Ramos (cell line): ENCODE measurements around the gene LNX2.

Experiments
- in situ Hi-C: fragments of 300-500 bp; cut with MboI; formaldehyde crosslinking; loops from one replicate; pipeline ENCODE4 v1.14.3; 2022; ENCODE audit warnings: low sequenced_read_pairs; ENCODE audit not compliant: unreplicated experiment

The LNX2 gene

DNA sequence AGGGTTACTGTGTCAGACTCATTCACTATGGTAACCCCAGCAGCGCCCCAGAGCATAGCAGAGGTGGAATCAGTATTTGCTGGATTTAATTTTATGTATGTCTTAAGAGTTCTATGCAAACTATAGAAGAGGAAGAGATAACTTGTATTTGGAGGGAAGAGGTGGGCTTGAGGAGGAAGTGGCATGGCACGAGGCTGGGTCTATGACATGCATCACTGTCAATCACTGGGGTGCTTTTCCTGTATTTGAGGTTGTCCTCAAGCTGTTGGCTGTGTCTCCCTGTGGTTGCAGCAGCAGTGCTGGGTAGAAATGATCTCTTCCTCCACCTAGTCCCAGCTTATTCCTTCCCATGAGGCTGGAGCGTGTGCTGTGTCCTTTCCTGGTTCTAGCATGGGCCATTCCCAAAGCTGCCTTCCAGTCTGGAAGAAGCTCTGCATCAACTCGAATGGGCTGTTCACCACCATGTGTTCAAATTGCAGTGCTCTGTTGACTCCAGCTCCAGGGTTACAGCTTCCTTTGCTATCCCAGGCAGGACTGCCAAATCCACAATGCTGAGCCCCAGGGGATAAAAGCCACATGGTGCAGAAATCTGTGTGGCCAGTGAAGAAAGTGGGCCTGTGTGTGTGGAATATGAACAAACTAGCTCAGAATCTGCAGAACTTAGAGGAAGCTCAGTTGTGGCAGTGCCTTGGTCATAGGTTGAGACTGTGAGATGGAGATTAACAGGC, 96.8 kb downstream of the LNX2 start:
- in situ Hi-C loops, result no loop called here

DNA sequence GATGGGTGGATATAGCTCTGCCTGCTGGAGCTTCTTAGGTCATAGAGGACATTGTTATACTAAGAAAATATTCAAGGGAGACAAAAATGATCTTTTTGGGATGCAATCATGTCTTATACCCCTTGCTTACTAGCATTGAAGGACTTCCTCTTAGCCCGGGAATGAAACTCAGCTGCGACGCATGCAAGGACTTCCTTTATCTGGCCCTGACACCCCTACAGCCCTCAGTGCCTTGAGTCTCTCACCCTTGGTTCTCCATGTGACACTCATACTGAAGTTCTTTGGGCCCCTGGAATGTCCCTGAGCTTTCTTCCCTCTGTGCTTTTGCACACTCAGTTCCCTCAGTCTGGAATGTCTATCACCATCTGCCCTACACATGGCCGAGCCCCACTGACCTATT, 97.5 kb downstream of the LNX2 start:
- in situ Hi-C loops, result no loop called here

DNA sequence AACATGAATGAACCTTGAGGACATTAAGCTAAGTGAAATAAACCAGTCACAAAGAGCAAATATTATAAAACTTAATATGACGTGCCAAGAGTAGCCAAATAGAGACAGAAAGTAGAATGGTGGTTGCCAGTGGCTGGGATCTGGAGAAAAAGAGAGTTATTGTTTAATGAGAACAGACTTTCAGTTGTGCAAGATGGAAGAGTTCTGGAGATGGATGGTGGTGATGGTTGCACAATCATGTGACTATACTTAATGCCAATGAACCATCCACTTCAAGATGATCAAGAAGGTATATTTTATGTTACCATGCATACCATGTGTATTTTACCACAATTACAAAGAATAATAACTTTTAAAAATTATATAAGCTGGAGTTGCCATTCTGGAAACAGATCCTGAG, 104.2 kb downstream of the LNX2 start:
- in situ Hi-C loops, result no loop called here

DNA sequence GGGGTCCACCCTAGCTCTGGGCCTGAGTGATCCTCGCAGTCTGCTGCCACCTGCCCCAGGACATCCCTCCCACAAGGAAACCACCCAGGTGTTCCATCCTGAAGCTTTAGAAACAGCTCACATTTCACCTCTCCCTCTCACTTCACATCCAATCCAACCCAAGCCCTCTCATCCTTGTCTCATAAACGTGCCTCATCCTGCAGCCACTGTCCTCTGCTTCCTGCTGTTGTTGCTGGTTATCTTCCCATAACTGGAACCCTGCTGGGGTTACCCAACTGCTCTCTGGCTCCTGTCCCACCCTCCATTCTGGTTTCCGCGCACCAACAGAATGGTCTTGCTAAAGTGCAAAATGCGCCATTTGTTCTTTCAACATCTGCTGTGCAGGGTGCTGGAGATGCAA, 110.2 kb downstream of the LNX2 start:
- in situ Hi-C loops, result no loop called here

DNA sequence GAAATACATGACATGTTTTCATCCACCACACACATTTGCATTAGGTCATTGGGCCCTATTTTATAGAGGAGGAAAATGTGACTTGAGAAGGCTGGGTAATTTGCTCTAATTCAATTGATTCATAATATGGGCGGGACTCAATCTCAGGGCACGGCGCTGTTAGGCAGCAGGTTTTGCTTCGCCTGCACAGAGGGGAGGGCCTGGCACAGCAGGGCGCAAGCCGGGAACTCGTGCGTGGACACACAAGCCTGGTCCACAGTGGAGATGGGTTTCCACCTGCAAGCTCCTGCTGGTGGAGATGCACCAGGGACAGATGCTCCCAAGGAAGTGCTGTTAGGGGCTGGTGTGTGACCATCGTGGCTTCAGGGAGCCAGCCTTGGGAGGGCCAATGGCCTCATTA, 111.5 kb downstream of the LNX2 start:
- in situ Hi-C loops, result no loop called here

DNA sequence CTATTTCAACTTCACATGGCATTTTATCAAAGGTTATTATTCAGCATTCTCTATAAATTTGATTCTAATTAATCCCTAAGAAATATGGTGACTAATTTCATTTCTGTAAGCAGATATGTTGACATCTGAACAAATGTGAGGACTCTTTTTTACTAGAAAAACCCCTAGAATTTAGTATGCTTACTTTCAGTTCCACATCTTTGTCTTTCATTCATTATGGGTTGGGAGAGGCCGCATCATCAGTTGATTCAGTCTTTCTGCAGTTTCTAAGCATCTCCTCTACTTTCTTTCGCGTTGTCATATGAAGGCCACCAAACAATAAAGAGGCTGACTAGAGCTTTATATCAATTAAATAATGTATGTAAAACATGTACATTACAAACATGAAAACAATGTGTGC, 114.5 kb downstream of the LNX2 start:
- in situ Hi-C loops, result no loop called here

DNA sequence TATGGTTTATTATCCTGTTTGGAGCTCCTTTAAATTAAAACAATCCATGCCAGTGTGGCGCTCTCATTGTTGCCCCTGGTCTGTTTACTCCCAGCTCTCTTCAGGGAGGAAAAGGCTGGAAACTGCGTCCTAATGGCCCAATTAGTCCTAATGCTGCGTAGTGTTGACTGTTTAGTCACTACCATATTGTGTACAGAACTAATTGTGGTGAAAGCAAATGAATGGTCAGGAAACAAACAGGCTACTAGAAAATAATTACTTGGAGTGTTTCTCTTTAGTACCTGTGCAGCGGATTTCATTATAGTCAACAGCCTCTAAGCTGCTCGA, 115.5 kb downstream of the LNX2 start:
- in situ Hi-C loops, result no loop called here

DNA sequence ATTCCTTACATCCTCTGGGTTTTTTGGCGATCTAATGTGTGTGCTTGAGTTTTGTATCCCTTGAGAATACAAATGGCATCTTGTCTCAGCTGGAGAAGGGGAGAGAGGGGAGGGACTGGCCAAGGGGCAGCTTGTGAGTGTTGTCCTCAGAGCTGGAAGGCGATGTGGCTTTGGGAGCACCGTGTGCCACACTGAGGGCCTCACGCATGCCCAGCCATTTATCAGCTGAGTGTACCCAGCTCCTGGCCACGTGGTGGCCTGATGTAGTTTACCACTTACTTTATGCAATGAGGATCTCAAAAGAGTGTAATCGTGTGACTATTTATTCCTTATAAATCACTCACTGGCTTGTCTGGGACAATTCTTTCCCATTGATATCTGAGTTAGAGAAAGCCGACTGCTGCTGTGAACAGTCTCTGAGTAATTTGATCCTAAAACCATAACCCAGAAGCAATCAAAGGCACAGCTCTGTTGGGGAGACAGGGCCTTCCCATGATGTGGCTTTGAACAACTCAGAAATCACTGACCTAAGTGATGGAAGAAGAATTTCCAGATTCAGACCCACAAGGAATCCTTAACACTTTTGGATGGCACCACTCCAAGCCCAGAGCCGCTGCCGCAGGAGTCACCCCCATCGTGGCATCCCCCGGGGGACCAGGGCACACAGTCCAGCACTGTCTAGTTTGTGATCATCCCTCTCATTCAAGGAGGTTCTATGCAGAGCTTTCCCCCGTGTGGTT, 116.0 kb downstream of the LNX2 start:
- in situ Hi-C loops, result no loop called here

DNA sequence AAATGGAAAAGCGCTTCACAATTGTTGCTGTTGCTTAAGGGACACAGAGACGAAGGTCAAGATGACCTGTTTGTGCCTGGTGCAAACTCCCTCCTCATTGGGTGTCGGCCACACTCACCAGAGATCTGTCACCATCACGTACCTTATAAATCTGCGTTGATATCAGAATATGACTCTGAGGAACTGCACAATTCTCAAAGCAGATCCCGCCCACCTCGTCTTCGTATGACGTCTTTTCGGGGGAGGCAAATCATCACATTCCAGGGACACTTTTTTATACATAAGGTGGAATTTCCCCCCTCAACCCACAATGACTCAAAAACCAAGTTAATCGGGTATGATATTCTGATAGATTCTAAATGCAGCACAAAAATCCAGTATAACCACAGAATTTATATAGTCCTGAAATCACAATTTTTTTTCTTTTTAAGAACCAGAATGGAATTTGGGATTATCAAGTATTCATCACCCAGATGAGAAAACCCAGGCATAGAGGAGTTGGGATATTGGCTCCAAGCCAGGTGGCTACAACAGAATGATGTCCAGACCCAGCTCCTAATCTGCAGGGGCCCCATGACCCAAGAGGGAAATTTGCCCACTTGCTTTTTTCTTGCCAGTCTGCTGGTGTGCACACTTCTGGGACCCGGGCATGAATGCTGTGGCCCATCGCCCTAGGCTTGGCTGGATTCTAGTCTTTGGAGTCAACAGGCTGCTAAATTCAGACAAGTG, 119.4 kb downstream of the LNX2 start:
- in situ Hi-C loops, result no loop called here

DNA sequence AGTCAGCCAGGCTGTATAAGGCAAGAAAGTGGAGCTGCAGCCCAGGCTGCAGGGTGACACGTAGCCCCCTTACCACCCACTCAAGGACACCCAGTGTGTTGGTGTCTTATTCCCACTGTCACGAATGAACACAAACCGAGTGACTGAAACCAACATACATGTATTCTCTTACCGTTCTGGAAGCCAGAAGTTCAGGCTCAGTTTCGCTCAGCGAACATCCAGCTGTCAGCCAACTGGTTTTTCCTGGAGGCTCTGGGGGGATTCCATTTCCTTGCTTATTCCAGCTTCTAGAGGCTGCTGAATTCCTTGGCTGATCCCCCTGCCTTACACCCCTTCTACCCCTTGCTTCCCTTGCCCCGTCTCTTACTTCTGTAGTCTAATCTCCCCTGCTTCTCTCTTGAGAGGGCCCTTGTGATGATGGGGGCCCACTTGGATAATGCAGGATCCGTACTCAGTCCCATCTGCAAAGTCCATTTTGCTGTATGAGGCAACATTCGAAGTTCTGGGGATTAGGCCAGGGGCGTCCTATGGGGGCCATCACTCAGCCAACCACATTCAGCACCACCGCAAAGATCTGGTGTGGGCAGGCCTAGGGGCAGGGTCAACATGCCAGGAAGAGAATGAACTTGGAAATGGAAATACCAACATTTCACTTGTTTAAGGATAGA, 122.6 kb downstream of the LNX2 start:
- in situ Hi-C loops, result no loop called here

DNA sequence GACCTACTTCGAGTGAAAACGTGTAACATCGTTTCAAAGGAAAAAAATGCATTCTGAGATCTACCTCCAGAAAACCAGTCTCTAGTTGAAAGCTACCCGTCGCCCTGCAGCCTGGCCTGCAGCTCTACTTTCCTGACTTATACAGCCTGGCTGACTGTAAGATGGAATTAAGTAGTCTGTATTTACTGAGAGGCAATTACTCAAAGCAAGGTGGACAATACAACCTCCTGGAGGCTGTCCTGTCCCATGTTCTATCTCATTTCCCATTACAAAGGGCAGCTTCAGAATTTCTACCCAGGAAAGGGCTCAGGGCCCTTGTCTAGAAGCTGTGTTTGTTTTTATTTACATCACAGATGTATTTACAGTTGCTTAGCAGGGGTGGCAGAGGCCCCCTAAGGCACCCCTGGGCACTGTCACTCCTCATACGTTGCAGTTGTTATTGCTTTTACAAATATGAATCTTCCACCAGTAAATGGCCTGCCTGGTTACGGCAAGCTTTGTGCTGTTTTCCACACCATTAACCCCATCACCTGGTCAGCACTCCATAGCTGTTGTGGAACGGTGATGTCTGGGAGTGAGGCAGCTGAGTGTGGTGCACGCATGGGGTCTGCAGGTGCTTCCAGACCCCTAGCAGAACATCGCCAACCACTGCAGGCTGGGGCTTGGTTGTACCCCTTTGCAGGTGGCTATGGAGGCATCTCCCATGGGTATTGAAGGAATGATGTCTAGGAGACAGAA, 123.6 kb downstream of the LNX2 start:
- in situ Hi-C loops, result no loop called here

DNA sequence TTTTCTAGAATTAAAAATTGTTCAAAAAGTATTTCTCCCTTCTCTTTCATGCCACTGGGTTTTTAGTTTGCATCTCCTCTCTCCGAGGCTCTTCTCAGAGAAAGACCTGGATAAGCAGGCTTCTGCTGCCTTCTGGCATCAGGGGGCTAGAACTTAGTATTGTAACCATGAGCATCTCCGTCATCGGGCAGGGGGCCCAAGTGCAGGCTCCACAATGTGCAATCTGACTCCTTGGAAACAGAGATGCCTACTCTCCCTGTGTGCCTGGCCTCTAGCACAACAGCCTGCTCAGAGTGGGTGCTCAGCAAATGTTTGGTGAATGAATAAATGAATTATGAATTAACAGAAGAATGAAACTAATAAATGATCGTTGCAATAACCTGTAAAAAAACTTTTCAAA, 124.3 kb downstream of the LNX2 start:
- in situ Hi-C loops, result no loop called here
